Thyroid gland (tissue), 4 donors: ENCODE measurements around the gene MEX3D.

Experiments used
- POLR2A ChIP-seq, 2 donors: fragments of 450-650 bp; IDR thresholded peaks; one replicate each; pipeline ENCODE4 v1.6.1; 2017; ENCODE audit warnings: antibody characterized with exemption in 2 of 2, mild to moderate bottlenecking in 2 of 2, moderate library complexity in 1 of 2
- TF ChIP-seq, protein P1 (sequence below), 6 experiments: fragments of 200-600 bp in 3 of 6; fragments of 450-650 bp in 3 of 6; sonication (generic) in 3 of 6; IDR thresholded peaks; one replicate each; pipeline ENCODE4 v1.5.1; 2016 to 2019; ENCODE audit warnings: antibody characterized with exemption in 6 of 6, mild to moderate bottlenecking in 2 of 6, inconsistent platforms in 1 of 6, moderate library complexity in 1 of 6

DNA sequence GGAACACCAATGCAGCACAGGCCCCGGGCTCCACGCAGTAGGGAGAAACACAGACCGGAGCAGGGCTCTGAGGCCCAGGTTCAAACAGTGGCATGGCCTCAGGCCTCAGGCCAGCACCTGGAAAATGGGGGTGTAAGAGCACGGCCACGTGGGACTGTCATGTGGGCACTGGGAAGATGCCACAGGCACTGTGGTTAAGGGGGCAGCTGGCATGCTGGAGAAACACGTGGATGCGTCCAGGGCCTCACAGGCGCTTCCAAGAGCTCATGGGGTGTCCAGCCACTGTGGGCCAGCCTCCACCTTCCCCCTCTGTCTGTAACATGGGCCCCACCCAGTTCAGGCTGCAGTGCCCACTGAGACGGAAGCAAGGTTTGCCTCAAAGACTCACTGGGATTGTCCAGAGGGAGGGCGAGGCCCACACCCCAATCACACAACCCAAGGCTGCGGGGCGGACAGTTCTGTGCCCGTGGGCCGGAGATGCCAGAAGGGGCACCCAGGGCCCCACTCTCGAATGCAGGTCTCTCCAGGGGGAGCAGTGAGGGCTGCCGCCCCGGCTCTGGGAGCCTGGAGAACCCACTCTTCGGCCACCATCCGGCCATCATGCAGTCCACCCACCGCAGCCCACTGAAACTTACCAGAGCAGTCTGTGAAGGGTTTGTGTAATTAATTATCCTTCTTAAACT lies 30.8 kb upstream of the MEX3D start:
- TF ChIP-seq, protein P1, sequence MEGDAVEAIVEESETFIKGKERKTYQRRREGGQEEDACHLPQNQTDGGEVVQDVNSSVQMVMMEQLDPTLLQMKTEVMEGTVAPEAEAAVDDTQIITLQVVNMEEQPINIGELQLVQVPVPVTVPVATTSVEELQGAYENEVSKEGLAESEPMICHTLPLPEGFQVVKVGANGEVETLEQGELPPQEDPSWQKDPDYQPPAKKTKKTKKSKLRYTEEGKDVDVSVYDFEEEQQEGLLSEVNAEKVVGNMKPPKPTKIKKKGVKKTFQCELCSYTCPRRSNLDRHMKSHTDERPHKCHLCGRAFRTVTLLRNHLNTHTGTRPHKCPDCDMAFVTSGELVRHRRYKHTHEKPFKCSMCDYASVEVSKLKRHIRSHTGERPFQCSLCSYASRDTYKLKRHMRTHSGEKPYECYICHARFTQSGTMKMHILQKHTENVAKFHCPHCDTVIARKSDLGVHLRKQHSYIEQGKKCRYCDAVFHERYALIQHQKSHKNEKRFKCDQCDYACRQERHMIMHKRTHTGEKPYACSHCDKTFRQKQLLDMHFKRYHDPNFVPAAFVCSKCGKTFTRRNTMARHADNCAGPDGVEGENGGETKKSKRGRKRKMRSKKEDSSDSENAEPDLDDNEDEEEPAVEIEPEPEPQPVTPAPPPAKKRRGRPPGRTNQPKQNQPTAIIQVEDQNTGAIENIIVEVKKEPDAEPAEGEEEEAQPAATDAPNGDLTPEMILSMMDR (IDR thresholded peaks at IDR 0.05) = no peak
- no peak for TF ChIP-seq POLR2A (IDR thresholded peaks at IDR 0.05)
